IPS-20b (cell line): ENCODE data around the gene PRRC1.

Experiments used
- H3K27ac ChIP-seq: one replicate; pipeline ENCODE4 v1.5.1; 2013; ENCODE audit warnings: low read length
- H3K27me3 ChIP-seq: 2 replicates; pipeline ENCODE4 v1.6.1; 2013; ENCODE audit warnings: mild to moderate bottlenecking, low read length, inconsistent platforms; ENCODE audit not compliant: insufficient read depth
- H3K36me3 ChIP-seq: 2 replicates; pipeline ENCODE4 v1.6.1; 2013; ENCODE audit warnings: low read depth, mild to moderate bottlenecking, inconsistent platforms, low read length, moderate library complexity; ENCODE audit not compliant: insufficient read depth
- H3K4me1 ChIP-seq: 2 replicates; pipeline ENCODE4 v1.6.1; 2013; ENCODE audit warnings: mild to moderate bottlenecking, control low read depth, inconsistent platforms, low read length, moderate library complexity; ENCODE audit not compliant: insufficient read depth
- H3K4me3 ChIP-seq: 2 replicates; pipeline ENCODE4 v1.5.1; 2013; ENCODE audit warnings: mild to moderate bottlenecking, low read length, inconsistent platforms
- H3K9ac ChIP-seq: 2 replicates; pipeline ENCODE4 v1.6.1; 2013; ENCODE audit warnings: low read depth, mild to moderate bottlenecking, inconsistent platforms, low read length, moderate library complexity
- H3K9me3 ChIP-seq: 2 replicates; pipeline ENCODE4 v1.6.1; 2013; ENCODE audit warnings: mild to moderate bottlenecking, low read depth, low read length, inconsistent platforms; ENCODE audit not compliant: insufficient read depth

Gene PRRC1

DNA sequence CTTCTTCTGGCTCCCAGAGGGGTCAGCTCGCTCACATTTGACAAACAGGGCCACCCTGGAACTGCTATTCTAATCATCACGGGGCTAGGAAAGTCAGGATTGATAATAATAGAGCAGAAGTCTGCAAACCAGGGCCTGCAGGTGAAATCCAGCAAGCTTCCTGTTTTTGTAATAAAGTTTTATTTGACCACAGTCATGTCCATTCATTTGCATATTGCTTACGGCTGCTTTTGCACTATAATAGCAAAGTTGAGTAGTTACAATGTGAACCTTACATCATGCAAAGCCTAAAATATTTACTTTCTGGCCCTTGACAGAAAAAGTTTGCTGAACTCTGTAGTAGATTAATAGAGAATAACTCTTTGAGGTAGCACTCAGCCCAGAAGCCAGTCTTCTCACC is 68.2 kb downstream of the PRRC1 start:
- peaks cover 26% of the 10 kb centered on the region for H3K4me1 ChIP-seq
- H3K27me3 ChIP-seq: no peaks in the 10 kb centered on the region
- no peak overlapping the region for H3K9ac ChIP-seq
- no peaks in the 10 kb centered on the region for H3K9me3 ChIP-seq
- H3K36me3 ChIP-seq: no peaks in the 10 kb centered on the region
- no peak overlapping the region for H3K27ac ChIP-seq
- no peak overlapping the region for H3K4me3 ChIP-seq

GRCh38 chr5:127586066-127586770 is 68.8 kb downstream of the PRRC1 start:
- no peak overlapping the region for H3K27ac ChIP-seq

GRCh38 chr5:127586811-127587210 is 69.4 kb downstream of the PRRC1 start:
- H3K27me3 ChIP-seq: no peaks in the 10 kb centered on the region
- no peak overlapping the region for H3K9ac ChIP-seq
- no peak overlapping the region for H3K4me3 ChIP-seq
- peaks cover 26% of the 10 kb centered on the region for H3K4me1 ChIP-seq
- no peaks in the 10 kb centered on the region for H3K36me3 ChIP-seq
- no peaks in the 10 kb centered on the region for H3K9me3 ChIP-seq
- no peak overlapping the region for H3K27ac ChIP-seq

More at GRCh38 chr5:127586066-127586770, 68.8 kb downstream of the PRRC1 start:
- no peak overlapping the region for H3K4me3 ChIP-seq
- no peaks in the 10 kb centered on the region for H3K36me3 ChIP-seq
- peaks cover 26% of the 10 kb centered on the region for H3K4me1 ChIP-seq
- no peak overlapping the region for H3K9ac ChIP-seq
- no peaks in the 10 kb centered on the region for H3K9me3 ChIP-seq
- H3K27me3 ChIP-seq: no peaks in the 10 kb centered on the region

DNA sequence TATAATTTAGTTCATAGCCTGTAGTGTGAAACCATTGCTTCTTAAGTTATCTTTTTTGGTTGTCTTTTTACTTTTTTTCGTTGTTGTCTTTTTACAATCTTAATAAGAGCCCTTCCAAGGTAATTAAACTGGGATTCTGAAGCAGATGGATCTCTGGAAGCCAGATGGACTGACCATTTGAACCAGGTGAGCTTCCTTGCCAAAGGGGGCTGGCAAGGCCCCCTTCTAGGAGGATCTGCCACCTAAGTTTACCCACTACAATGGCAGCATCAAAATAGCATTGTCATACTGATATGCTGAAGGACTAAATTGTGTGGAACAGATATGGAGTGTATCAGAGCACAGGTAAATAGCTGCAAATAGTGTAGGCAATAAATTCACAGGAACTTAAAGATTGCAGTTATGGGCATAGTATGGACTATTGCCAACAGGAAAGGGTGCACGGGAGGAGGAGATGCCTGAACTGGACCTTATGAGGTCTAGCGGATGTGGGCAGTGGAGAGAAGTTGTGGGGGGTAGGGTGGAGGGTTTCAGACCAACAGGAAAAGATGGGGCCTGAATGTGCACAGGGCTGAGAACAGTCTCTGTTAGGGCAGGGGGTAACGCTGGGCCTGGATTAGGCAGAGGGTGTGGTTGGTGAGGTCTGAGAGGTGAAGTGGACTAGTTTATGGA is 69.9 kb downstream of the PRRC1 start:
- Histone ChIP-seq H3K9me3 (no peaks in the 10 kb centered on the region), H3K27me3 (no peaks in the 10 kb centered on the region), H3K4me1 (peaks cover 26% of the 10 kb centered on the region), H3K27ac (no peak overlapping the region), H3K36me3 (no peaks in the 10 kb centered on the region), H3K4me3 (no peak overlapping the region), H3K9ac (no peak overlapping the region)

DNA sequence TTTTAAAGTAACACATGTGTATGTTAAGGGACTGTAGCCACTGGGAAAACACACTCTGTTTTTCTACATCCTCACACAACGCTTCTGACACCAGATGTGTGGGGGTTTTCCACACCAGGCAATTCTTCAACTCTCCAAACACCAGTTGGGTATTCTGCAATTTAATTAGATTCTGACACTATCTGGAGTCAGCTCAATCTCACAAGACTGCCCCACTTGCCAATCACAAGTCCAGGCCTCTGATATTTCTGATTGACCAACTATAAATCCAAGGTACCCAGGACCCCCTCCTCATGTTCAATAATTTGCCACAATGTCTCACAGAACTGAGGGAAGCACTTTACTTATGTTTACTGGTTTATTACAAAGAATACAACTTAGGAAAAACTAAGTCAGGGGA is 70.9 kb downstream of the PRRC1 start:
- Histone ChIP-seq H3K27me3 (no peaks in the 10 kb centered on the region), H3K9ac (no peak overlapping the region), H3K36me3 (no peaks in the 10 kb centered on the region), H3K4me1 (peaks cover 26% of the 10 kb centered on the region), H3K27ac (no peak overlapping the region), H3K9me3 (no peaks in the 10 kb centered on the region), H3K4me3 (no peak overlapping the region)

DNA sequence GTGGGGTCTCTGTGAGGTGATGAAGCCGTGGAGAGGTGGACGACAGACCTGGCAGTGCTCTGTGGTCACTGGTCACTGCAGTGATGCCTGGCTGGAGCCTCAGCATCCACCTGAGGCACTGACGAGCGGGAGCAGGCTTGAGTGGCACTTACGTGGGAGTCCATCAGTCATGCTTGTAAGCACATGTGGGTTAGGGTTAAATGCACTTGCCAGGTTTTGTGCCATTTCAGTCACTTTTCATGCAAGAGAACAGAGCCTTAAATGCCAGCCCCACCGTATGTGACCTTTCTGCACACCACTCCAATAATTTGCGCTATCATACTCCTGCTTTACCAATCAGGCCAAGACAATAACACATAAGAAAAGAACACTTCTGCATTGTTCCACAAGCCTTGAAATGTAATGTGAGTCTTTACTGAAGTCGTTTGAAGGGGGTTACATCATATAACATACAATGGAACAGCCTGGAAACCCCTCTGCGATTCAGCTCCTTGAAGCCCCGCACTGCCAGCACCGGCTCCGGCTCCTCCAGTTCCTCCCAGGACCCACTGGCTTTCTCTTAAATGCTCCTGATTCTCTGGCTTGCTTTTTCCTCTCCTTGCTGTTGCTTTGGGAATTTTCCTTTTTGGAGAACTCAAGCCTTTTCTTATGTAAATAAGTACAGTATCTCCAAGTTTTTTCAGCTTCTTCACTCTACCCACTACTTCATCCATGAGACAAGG is 72.0 kb downstream of the PRRC1 start:
- H3K4me3 ChIP-seq: no peak overlapping the region
- H3K36me3 ChIP-seq: no peaks in the 10 kb centered on the region

DNA sequence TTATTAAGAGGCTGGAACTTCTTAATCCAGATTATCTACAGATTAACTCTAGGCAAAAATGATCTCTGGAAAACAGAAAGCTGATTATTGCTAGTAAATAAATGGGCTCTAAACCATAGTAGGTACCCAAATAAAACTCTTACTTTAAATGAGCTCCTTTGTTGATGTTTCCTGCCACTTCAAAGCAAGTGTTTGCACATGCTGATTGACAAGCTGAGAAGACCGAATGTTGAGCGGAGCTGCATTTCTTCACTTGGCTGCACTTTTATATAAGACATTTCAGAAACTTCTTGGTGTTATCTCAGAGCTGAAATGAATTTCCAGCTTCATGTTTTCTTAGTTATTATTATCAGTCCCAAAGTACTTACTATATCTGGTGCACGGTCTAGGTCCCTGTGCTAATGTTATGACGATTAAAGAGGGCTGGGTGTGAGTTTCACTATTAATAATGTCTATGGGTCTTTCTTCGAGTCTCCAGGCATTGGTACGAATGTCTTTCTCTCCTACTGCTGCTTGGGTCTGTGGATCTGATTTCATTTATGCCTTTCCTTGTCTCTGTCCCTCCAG is 72.8 kb downstream of the PRRC1 start:
- no peaks in the 10 kb centered on the region for H3K9me3 ChIP-seq
- no peaks in the 10 kb centered on the region for H3K27me3 ChIP-seq
- H3K36me3 ChIP-seq: no peaks in the 10 kb centered on the region
- peaks cover 24% of the 10 kb centered on the region for H3K4me1 ChIP-seq
- no peak overlapping the region for H3K4me3 ChIP-seq
- no peak overlapping the region for H3K9ac ChIP-seq
- no peak overlapping the region for H3K27ac ChIP-seq

More for the DNA sequence above, 72.0 kb downstream of the PRRC1 start:
- H3K9ac ChIP-seq: no peak overlapping the region
- no peaks in the 10 kb centered on the region for H3K9me3 ChIP-seq
- no peak overlapping the region for H3K27ac ChIP-seq
- H3K4me1 ChIP-seq: peaks cover 26% of the 10 kb centered on the region
- H3K27me3 ChIP-seq: no peaks in the 10 kb centered on the region

DNA sequence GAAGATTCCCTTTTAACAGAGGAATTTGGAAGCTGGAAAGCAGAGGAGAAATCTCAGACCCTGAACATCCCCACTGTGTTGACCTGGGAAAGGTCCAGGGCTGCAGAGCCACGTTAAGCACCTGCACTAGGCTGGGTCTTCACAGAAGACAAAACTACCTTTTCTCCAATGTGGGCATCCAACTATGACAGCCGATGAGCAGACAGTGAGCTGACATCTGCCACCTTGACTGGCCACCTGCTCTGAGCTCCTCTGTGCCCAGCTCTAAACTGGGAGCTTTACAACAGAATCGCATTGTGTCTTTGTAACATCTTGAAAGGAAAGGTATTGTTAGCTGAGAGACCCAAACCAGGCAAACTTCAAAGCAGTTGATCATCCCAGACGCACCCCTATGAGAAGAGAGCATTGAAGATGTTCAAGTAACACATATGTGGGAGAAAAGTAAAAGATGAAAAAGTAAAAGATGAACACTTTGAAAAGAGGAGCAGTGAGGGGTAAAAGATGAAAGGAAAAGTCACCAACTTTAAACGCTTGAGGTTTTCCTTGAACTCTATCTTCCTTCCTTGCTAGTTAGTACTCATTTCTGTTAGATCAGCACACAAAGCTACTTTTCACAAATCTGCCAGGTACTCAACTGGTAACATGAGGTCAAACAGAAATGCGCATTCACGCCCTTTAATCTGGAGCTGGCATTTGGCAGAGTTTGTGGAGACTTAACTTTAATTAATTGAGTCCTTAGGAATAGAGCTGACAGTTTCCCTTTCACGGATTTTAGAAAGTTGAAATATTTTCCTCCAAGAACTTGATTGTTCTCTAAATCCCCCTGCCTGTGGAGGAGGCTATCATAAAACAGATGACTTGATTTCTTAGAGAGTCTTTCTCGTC is 78.3 kb downstream of the PRRC1 start:
- no peaks in the 10 kb centered on the region for H3K9me3 ChIP-seq
- no peaks in the 10 kb centered on the region for H3K4me1 ChIP-seq
- H3K4me3 ChIP-seq: no peak overlapping the region
- H3K27ac ChIP-seq: no peak overlapping the region
- no peak overlapping the region for H3K9ac ChIP-seq
- H3K27me3 ChIP-seq: no peaks in the 10 kb centered on the region
- no peaks in the 10 kb centered on the region for H3K36me3 ChIP-seq

DNA sequence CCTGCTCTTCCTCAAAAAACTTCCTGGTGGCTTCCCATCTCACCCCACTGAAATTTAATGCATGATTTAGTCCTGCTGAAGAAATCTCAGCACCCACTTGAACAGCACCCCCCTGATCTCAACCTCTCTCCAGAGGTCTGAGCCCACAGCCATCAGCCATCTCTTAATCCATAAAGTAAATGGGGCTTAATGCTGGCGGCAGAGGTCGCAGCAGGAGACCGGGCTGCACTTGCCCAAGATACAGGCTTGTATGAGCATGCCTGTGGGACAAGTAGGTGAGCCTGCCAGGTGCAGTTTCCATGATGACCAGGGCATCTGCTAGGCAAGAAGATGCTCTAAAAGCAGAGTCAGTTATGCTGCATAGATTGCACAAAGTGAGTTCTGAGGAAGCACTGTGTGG is 79.1 kb downstream of the PRRC1 start:
- H3K4me3 ChIP-seq: no peak overlapping the region
- H3K4me1 ChIP-seq: no peaks in the 10 kb centered on the region
- no peaks in the 10 kb centered on the region for H3K27me3 ChIP-seq
- H3K9me3 ChIP-seq: no peaks in the 10 kb centered on the region
- H3K36me3 ChIP-seq: no peaks in the 10 kb centered on the region
- H3K9ac ChIP-seq: no peak overlapping the region
- no peak overlapping the region for H3K27ac ChIP-seq

DNA sequence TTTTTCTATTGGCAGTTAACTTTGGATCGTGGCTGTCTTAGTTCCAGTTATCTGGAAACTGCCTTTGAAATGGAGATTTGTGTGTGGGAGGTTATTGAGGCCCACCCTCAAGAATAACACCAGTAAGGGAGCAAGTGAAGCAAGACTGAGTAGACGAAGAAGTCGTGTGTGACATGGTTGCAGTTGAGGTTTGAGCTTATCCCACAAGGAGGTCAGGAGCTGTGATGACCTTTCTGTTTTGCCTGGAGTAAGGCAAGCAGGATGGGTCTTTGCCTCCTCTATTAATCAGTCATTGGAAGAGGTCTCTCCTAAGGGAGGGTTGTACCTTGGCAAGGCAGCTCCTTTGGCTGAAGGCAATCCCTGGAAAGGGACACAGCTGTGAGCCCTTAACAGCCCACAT is 81.9 kb downstream of the PRRC1 start:
- Histone ChIP-seq H3K27ac (no peak overlapping the region), H3K4me3 (no peak overlapping the region), H3K9me3 (no peaks in the 10 kb centered on the region), H3K27me3 (no peaks in the 10 kb centered on the region), H3K4me1 (peaks cover 7% of the 10 kb centered on the region; the same call in 1 of the 2 replicates), H3K36me3 (no peaks in the 10 kb centered on the region), H3K9ac (no peak overlapping the region)

DNA sequence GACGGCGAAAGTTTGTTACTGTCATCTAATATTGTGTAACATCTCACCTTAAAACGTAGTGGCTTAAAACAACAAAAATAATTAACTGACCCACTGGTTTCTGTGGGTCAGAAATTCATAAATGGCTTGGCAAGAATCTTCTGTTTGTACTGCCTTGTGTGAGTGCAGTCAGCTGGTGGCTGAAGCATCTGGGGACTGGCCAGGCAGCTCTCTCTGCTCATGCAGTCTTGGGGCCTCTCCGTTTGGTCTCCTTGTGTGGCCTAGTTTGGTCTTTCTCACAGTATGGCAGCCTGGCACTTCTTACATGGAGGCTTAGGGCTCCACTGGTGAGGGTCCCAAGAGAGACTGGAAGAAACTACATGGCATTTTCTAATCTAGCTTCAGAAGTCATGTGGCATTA is 82.4 kb downstream of the PRRC1 start:
- Histone ChIP-seq H3K27me3 (no peaks in the 10 kb centered on the region), H3K4me3 (no peak overlapping the region), H3K9me3 (no peaks in the 10 kb centered on the region), H3K36me3 (no peaks in the 10 kb centered on the region), H3K4me1 (peaks cover 7% of the 10 kb centered on the region; the same call in 1 of the 2 replicates), H3K9ac (no peak overlapping the region), H3K27ac (no peak overlapping the region)
